DMS114 treated with DMSO at 0.1 percent for 48 hours (cell line): ENCODE data around the gene SPAG4.

Experiments used
- DNase-seq: peaks from one replicate; lab custom pipeline; 2025; ENCODE audit not compliant: unreplicated experiment; lab: John Stamatoyannopoulos, UW

The SPAG4 gene, protein sequence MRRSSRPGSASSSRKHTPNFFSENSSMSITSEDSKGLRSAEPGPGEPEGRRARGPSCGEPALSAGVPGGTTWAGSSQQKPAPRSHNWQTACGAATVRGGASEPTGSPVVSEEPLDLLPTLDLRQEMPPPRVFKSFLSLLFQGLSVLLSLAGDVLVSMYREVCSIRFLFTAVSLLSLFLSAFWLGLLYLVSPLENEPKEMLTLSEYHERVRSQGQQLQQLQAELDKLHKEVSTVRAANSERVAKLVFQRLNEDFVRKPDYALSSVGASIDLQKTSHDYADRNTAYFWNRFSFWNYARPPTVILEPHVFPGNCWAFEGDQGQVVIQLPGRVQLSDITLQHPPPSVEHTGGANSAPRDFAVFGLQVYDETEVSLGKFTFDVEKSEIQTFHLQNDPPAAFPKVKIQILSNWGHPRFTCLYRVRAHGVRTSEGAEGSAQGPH

DNA sequence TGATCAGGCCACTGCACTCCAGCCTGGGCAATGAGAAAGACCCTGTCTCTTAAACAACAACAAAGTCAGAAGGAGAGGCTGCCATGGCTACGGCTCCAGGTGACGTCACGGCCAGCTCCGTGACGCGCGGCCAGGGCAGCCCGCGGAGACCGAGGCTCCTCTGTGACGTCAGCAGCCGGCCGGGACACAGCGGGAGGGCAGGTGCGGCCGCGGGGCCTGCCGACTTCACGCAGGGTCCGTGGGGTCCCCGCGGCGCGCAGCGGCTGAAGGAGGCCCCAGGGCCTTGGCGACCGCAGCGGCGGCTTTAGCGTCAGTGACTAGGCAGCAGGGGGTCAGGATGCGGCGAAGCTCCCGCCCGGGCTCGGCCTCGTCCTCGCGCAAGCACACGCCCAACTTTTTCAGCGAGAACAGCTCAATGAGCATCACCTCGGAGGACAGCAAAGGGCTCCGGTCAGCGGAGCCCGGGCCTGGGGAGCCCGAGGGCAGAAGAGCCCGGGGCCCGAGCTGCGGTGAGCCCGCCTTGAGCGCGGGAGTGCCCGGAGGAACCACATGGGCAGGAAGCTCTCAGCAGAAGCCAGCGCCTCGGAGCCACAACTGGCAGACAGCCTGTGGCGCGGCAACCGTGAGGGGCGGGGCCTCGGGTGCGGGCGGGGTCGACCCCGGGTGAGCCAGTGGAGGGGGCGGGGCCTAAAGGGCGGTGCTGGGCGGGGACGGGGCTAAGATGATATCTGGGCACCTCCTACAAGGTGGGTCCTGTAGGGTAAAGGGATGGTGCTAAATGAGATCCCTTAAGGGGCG is at the start of gene SPAG4:
Gene SPAG4 (plus strand): TSS at position 163 of the 798 bp plus-strand sequence. CDS start 175 bp downstream, at position 338.
- peak; percentile 95 for DNase-seq

DNA sequence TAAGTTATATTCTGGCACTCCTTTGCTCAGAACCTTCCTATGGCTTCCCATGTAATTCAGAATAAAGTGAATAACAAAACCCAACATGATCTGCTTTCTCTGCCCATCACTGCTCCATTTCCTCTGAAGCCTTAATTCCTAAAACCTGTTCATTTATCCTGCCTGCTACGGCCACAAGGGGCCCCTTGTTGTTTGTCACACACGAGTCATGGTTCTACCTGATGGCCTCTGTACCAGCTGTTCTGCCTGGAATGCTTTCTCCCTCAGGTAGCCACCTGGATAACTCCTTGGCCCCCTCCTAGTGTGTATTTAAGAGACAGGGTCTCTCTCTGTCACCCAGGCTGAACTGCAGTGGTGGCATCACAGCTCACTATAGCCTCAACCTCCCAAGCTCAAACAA is 47.0 kb upstream of the SPAG4 start:
- no peak for DNase-seq

DNA sequence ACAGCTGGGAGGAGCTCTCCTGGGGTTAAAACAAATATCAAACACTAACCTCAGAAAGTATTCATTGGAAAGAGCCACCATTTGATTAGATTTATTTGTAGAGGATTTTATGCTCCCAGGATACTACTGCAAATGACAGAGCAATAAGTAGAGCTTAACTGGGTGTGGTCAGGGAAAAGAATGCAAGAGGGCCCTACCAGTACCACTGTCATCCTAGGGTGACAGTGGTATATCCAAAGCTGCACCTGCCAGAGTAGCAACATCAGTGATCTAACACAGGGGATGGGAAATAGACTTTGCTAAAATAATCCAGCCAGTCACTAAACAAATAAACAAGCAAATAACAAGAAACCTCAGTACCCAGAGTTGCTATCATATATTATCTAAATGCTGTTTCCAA is 44.1 kb upstream of the SPAG4 start:
- DNase-seq = no peak

DNA sequence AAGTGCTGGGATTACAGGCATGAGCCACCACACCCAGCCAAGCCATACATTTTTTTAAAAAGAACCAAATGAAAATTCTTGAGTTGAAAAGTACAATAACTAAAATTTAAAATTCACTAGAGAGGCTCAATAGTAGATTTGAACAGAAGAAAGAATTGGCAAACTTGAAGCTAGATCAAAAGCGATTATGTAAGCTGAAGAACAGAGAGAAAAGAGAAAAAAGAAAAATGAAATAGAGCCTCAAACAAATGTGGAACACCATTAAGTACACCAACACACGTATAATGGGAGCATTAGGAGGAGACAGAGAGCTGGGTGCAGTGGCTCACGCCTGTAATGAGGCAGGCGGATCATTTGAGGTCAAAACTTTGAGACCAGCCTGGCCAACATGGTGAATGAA is 42.8 kb upstream of the SPAG4 start:
- DNase-seq = no peak

DNA sequence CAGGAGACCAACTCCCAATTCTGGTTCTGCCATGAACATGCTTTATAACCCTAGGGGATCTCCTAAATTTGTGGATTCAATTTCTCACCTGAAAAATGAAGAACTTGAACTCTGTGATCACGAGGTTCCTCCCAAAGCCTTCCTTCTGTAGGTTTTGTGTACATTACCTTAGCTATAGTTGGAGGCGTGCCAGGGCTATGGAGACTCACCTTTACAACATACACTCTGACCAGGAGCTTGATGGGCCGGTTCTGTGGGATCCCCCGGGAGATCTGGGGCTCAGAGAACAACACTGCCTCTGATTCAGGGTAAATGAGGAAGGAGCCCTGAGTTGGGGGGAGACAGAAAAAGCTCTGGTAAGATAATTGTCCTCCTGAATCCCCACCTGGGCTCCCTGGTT is 39.7 kb upstream of the SPAG4 start:
- DNase-seq = no peak

DNA sequence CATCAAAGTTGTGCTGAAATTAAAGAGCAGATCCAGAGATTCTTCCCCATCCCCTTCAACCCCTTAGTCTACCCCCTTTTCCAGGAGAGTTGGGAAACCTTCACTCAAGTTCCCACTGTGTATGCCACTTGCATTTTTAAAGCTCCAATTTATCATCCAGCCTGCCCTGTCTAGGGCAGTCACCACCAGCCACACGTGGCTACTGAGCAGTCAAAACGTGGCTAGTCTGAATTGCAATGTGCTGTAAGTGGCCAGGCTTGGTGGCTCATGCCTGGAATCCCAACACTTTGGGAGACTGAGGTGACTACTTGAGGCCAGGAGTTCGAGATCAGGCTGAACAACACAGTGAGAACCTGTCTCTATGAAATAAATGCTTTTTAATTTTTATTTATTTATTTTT is 38.8 kb upstream of the SPAG4 start:
- no peak for DNase-seq

DNA sequence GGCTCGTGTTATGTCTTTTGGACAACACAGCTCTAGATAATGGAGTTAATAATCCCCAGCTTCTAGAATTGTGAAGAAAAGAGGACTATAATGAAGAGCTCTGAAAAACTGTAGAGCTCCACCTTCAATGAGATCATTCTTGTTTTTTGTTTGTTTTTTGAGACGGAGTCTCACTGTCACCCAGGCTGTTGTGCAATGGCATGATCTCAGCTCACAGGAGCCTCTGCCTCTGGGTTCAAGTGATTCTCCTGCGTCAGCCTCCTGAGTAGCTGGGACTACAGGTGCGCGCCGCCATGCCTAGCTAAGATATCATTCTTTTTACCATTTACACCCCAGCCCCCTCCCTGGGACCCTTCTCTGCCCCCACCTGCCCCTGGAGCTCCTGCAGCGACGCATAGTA is 37.2 kb upstream of the SPAG4 start:
- DNase-seq = no peak

DNA sequence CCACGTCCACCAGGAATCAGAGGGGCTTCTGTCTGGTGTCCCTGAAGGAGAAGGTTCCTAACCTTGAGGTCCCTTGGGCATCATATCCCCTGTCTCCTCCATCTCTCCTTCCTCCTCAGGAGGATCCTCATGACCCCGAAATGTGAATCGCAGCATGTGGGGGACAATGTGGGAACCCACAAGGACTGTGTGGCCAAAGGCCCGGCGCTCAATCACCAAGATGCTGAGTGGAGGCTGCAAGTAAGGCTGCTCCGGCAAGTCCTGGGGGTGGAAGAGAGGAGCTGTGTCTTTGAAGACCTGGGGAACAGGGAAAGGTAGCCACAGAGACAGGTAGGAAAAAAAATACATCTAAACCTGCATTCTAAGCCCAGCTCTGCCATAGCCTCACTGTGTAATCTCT is 36.4 kb upstream of the SPAG4 start:
- DNase-seq = no peak

DNA sequence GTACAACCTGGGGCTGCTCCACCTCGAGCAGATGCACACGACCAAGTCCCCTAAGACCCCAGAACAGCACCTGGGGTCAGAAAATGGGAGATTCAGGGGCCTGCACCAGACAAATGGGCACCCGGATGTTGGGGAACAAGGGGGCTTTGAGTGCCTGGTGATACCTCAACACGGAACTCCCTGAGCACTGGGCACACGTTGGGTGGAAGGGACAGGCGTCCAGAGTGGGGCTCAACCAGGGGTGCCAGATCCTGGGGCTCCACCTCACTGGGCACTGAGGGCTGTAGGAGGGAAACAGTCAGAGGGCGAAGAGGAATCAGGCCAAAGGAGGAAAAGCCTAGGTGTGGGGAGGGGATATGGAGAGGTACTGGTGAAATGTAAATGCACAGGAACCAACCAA is 33.5 kb upstream of the SPAG4 start:
- DNase-seq = no peak

DNA sequence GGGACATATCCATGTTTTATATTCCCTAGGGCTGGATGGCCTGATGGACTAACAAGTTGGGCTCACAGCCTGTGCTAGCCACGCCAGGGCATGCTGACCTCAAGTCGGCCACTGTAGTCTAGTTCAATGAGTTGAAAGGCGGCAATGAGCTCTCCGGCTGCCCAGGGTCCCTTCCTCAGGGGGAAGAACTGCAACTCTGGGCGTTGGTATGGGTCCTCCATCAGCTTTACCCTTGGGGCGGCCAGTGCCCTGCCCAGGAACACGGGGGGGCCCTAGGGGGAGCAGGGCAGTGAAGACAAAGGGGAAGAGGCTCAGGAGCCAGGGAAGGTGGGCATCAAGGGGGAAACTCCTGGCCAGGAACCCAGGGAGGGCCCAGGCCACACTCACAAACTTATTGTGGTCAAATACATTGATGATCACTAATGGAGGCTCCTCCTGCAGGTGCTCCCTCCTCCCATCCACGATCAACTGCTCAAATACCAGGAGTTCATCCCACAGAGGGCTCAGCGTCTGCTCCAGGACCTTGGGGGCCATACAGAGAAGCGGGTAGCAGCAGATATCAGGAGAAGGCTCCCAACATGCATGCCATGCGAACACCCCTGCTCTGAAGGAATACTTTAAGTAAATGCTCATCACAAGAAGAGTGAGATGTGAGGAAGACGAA is 32.8 kb upstream of the SPAG4 start:
- DNase-seq = no peak

DNA sequence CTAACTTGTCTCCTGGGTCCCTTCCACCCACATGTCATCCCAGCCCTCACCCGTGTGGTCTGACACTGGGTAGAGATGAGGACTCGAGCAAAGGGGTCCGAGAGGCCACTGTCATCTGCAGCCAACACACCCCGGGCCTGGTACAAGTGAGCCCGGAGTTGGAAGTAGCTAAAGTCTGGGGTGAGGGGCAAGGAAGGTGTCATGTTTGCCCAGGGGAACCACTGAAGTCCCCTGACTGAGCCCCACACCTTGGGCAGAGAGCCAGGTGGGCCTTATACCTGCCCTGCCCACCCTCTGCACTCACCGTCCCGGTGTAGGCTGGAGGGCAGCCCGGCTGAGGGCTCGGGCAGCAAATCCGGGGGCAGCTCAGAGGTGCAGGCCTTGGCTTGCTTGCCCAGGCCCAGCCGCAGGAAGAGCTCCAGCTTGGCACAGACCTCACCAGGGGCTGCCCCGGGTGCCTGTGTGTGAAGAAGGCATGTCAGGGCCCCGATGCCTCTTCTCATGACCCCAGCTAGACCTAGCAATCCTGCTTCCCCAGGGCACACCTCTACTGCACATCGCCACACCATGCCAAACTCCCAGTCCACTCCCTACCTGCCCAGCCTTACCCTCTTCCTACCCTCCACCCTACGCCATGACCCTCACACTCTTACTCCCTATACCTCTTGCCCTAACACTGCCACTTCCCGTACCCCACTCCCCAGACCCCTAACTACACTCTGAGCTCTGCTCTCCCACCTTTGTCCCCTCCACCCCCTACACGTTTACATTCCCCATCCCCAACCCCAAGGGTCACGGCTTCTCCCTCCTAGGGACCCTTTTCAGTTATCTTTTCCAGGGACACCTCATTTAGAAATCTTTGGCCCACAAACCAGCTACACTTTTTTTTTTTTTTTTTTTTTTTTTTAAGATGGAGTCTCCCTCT is 31.7 kb upstream of the SPAG4 start:
- DNase-seq = no peak

DNA sequence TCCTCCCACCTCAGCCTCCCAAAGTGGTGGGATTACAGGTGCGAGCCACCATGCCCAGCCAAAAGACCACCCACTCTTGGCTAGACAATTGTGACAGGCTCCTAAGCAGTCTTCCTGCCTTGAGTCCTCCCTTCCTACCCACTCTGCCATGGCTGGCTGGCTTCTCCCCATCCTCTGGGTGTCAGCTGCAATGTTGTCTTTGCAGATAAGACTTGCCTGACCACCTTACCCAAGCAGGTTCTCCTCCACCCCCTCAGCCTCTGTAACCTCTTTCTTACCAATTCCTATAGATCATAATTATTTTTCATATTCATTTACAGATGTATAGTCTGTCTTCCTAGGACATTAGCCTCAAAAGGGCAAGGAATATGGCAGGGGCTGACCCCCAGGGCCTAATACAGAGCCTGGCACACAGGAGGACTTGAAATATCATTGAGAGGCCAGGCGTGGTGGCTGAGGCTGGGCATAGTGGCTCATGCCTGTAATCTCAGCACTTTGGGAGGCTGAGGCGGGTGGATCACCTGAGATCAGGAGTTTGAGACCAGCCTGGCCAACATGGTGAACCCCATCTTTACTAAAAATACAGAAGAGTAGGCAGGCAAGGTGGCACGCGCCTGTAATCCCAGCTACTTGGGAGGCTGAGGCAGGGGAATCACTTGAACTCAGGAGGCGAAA is 28.7 kb upstream of the SPAG4 start:
- DNase-seq = no peak

DNA sequence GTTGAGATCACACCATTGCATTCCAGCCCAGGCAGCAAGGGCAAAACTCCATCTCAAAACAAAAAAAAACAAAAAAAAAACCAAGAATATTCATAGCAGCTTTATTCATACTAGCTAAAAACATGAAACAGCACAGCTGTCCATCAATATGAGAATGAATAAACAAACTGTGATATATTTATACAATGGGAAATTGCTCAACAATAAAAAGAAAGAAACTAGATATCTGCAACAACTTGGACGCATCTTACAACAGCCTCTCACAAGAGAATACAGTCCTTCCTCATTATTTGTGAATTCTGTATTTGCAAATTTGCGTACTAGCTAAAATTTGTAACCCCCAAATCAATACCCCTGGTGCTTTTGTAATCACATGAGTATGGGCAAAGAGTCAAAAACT is 28.2 kb upstream of the SPAG4 start:
- DNase-seq = no peak

DNA sequence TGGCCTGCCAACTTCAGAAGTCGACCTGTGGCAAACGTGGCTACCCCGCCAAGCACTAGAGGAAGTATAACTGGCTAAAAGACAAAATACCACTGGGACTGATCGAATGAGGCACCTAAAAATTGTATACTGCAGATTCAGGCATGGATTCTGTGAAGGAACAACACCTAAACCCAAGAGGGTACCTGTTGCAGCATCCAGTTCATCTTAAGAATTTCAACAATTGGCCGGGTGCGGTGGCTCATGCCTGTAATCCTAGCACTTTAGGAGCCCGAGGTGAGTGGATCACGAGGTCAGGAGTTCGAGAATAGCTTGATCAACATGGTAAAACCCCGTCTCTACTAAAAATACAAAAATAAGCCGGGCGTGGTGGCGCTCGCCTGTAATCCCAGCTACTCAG is 27.2 kb upstream of the SPAG4 start:
- DNase-seq = no peak

DNA sequence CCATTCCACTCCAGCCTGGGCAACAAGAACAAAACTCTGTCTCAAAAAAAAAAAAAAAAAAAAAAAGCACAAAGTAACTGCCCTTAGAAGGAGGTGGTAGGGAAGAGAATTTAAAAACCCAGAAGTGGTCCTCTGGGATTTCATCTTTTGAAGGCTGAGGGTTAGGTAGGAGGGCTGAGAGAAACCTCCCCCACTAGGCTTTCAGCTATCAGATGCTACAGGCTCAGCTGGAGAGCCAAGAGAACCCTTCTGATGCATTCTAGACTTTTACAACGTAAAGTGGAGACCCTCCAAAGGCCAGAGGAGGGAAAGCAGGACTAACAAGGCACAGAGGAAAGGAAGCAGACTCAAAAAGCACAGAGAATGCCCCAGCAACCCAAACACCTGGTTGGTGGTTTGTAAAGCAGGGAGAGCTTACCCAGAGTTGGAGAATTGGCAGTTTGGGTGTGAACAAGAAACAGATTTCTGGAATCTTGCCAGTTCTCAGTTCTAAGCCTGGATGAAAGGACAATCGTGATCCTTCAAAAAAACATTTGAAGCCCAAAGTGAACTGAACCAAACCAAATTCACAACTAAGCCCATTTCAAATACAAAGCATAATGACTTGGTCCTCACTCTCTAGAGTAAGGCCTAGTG is 23.2 kb upstream of the SPAG4 start:
- DNase-seq = no peak

DNA sequence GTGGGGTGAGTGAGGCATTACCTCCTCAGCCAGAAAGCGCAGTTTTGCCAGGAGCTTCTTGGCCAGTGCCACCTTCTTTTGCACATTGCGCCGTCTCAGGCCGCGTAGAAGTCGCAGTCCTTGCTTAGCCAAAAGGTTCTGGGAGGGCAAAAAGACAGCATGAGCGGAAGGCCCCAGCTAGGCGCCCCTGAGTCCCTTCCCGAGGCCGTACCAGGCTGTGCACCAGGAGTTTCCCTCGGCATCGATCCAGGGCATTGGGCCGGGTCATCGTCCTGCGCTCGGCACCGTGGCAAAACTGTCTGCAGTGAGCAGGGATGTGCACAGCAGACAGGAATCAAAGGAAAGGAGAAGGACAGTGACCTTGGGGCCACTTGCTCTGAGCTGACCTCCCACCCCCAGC is 20.2 kb upstream of the SPAG4 start:
- no peak for DNase-seq

DNA sequence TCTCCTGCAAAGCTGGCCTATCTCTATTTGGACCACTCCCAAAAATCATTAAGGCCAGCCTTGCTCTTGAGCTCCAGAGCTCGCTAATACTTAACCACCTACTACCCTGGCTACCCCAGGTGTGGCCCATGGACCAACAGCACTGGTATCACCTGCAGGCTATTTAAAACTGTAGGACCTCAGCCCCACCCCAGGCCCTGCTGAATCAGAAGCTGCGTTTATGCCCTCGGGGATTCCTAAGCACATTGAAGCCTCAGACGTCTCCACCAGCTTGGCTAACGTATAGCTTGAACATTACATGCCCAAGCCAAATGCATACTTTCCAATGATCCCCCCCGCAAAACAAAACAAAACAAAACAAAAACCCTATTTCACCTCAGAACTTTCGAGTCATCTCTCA is 19.7 kb upstream of the SPAG4 start:
- no peak for DNase-seq

DNA sequence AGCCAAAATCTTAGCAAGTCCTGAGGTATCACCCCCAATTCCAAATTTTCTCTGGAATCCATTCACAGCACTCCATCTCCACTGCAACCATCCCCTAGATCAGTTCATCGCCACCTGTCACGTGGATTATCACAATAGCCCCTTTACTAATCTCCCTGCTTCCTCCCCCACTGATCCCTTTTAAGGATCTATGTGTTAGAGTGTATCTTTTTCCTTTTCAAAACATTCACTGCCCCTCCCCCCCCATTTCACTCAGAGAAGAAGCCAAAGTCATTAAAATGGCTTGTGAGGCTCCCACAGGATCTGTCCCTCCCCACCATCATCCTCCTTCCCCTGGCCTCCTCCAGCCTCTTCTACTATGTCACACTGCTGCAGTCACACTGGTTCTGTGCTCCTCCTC is 18.4 kb upstream of the SPAG4 start:
- DNase-seq = no peak

DNA sequence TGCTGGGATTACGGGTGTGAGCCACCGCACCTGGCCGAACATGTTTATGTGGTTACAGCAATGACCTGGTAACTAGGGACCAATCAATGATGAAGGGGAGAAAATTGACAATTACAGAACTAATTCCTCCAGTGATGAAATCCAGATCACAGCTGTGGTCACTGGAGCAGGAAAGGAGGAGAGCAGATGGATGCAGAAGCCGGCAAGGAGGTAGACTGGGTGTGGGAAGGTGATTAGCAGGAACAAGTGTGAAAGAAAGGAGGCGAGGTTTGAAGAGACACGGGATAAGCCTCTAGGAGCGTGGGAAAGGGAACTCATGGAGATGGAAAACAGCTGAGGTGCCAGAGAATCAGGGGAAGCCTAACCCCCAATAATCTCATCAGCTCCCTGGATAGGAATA is 17.2 kb upstream of the SPAG4 start:
- no peak for DNase-seq
